AG04450 (cell line): ENCODE measurements around the gene ALDH7A1. TPM values are rescaled to one million over a fixed set of nuclear protein-coding genes. Genes with fewer than 3 reads are reported as not detected.
A peak's percentile ranks its signal among the peaks of the same experiment; 100 is the strongest.

ENCODE experiments used
- CTCF ChIA-PET: fragments of 300-600, 350-600 bp; formaldehyde crosslinking; extraction: SDS; loops from one replicate; lab custom pipeline; 2022; ENCODE audit warnings: antibody characterized with exemption, inconsistent platforms; lab: Charles Lee
- POLR2A ChIA-PET: fragments of 350-600 bp; formaldehyde crosslinking; extraction: SDS; loops from one replicate; lab custom pipeline; 2021; ENCODE audit warnings: antibody characterized with exemption, inconsistent platforms; lab: Yijun Ruan, JAX
- DNase-seq: peaks from one replicate; pipeline ENCODE4 v3.0.0-alpha.2; 2011; ENCODE audit warnings: low read depth, low spot score
- H3K27ac ChIP-seq: one replicate; pipeline ENCODE4 v1.5.1; 2012; ENCODE audit warnings: low read depth, low read length, control low read depth
- H3K27me3 ChIP-seq: one replicate; pipeline ENCODE4 v1.6.0; 2012; ENCODE audit warnings: low read length; ENCODE audit not compliant: control insufficient read depth, insufficient read depth
- H3K4me3 ChIP-seq: 2 replicates; pipeline ENCODE4 v1.5.1; 2011; ENCODE audit warnings: mild to moderate bottlenecking, low read depth, low read length, control low read depth
- H3K9me3 ChIP-seq: 2 replicates; pipeline ENCODE4 v1.5.1; 2012; ENCODE audit warnings: low read length; ENCODE audit not compliant: control insufficient read depth, insufficient read depth
- CTCF ChIP-seq: IDR thresholded peaks from 2 replicates; pipeline ENCODE4 v1.5.1; 2011; ENCODE audit warnings: low read depth, low read length, control low read depth, inconsistent platforms
- polyA plus RNA-seq: library from polyadenylated mRNA; depleted of rRNA; stranded (reverse); fragments of >200 nt; gene quantifications from 2 replicates; pipeline ENCODE4 v1.2.3, GENCODE V29; 2011

ALDH7A1 gene
- polyA plus RNA-seq, 1 experiment = 97.2 TPM

GRCh38 chr5:126499853-126500342, 95.1 kb downstream of the ALDH7A1 start:
- TF ChIP-seq CTCF = peak; percentile 50
- no peaks in the 10 kb centered on the region for H3K27me3 ChIP-seq
- no peak overlapping the region for H3K27ac ChIP-seq
- no peak overlapping the region for H3K4me3 ChIP-seq
- no peak for DNase-seq
- ChIA-PET CTCF (interaction anchor here (0.6 to 3.6 kb wide), 15 partner anchors 11 to 1046 kb away, joined by 3 to 28 read pairs (median 6); partner anchors contain the start of gene GRAMD2B), POLR2A (no interaction called here)
- H3K9me3 ChIP-seq = no peaks in the 10 kb centered on the region

GRCh38 chr5:126499278-126499677, 95.7 kb downstream of the ALDH7A1 start:
- ChIA-PET CTCF (interaction anchor here (0.6 to 3.6 kb wide), 10 partner anchors 11 to 150 kb away, joined by 3 to 28 read pairs (median 6); no protein-coding TSS in a partner anchor), POLR2A (no interaction called here)
- H3K27ac ChIP-seq = no peak overlapping the region
- no peak for TF ChIP-seq CTCF
- H3K9me3 ChIP-seq = no peaks in the 10 kb centered on the region
- H3K4me3 ChIP-seq = no peak overlapping the region
- H3K27me3 ChIP-seq = no peaks in the 10 kb centered on the region
- no peak for DNase-seq

- CTCF ChIA-PET = interaction anchor here (0.7 kb wide), 1 partner anchor 41 kb away, joined by 4 read pairs; no protein-coding TSS in a partner anchor
- Histone ChIP-seq H3K4me3 (no peak overlapping the region), H3K27ac (no peak overlapping the region), H3K27me3 (no peaks in the 10 kb centered on the region), H3K9me3 (no peaks in the 10 kb centered on the region)
- no peak for TF ChIP-seq CTCF
- DNase-seq = no peak
- POLR2A ChIA-PET = no interaction called here
Measured at GRCh38 chr5:126497506-126497905, 97.5 kb downstream of the ALDH7A1 start.

GRCh38 chr5:126494393-126494792, 100.6 kb downstream of the ALDH7A1 start:
- TF ChIP-seq CTCF = no peak
- ChIA-PET CTCF (interaction anchor here (1.0 to 1.3 kb wide), 2 partner anchors 49 to 141 kb away, joined by 4 read pairs; no protein-coding TSS in a partner anchor), POLR2A (no interaction called here)
- no peaks in the 10 kb centered on the region for H3K9me3 ChIP-seq
- no peak overlapping the region for H3K27ac ChIP-seq
- no peak for DNase-seq
- H3K4me3 ChIP-seq = no peak overlapping the region
- no peaks in the 10 kb centered on the region for H3K27me3 ChIP-seq

- CTCF ChIA-PET = interaction anchor here (1.1 to 1.6 kb wide), 2 partner anchors 11 to 139 kb away, joined by 3 to 7 read pairs; no protein-coding TSS in a partner anchor
- POLR2A ChIA-PET = no interaction called here
- H3K9me3 ChIP-seq = no peaks in the 10 kb centered on the region
- H3K27ac ChIP-seq = no peak overlapping the region
- no peaks in the 10 kb centered on the region for H3K27me3 ChIP-seq
- TF ChIP-seq CTCF = peak; percentile 38
- no peak for DNase-seq
- H3K4me3 ChIP-seq = no peak overlapping the region
Measured at GRCh38 chr5:126492939-126493338, 102.1 kb downstream of the ALDH7A1 start.
